ENCODE data around the gene CPSF4L.

CPSF4L gene

DNA sequence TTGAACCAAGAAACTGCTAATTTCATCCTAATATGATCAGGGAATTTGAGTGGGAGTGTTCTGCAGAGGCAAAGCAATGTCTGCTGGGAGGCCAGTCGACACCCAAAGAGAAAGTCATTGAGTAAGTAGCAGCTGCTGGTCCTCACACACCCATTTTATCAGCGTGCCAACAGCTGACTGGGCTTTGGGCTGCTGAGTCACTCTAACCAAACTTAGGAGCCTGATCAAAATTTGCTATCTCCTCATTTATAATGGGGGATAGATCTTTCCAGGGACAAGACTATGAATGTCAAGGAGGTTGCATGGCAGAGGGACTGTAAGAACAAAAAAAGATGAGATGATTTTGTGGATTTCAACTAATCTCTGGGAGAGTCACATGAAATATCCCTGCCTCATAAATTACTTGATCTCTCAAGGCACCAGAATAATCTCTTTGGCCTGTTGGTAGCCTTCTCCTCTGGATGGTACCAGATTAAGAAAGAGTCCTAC is 32.9 kb downstream of the CPSF4L start:
- H3K9ac ChIP-seq (ENCODE audit: low read depth, low read length), result no peak overlapping the region

DNA sequence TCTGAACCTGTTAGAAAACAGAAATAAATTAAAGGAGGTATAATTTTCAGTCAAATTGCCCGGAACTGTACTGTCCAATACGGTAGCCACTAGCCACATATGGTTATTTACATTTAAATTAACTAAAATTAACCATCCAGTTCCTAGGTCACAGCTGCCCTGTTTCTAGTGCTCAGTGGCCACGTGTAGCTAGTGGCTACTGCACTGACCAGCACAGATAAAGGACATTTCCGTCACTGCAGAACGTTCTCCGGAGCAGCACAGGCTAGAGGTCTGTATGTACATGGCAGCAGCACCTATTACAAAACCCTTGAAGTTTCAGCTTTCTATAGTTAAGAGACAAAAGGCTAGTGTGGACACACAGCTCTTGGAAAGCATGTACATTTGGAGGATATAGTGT is 33.7 kb downstream of the CPSF4L start:
- 73% methylated on average over 6 of the region's 6 CpGs for WGBS
- Histone ChIP-seq H3K27me3 (ENCODE audit: insufficient read depth, low read length) (no peaks in the 10 kb centered on the region), H3K9ac (ENCODE audit: low read depth, low read length) (no peak overlapping the region), H3K27ac (ENCODE audit: low read depth, low read length) (no peak overlapping the region), H3K4me1 (ENCODE audit: insufficient read depth, low read length) (peaks cover 32% of the 10 kb centered on the region), H3K4me3 (ENCODE audit: low read length) (no peak overlapping the region), H3K9me3 (ENCODE audit: insufficient read depth, low read depth, low read length) (no peaks in the 10 kb centered on the region), H3K36me3 (ENCODE audit: insufficient read depth, low read length) (peaks cover 11% of the 10 kb centered on the region; the same call in 1 of the 2 replicates)

More for the DNA sequence above, 32.9 kb downstream of the CPSF4L start:
- 55% methylated on average over 2 of the region's 2 CpGs for WGBS
- H3K4me3 ChIP-seq (ENCODE audit: low read length), result no peak overlapping the region
- H3K4me1 ChIP-seq (ENCODE audit: insufficient read depth, low read length), result peaks cover 32% of the 10 kb centered on the region
- no peaks in the 10 kb centered on the region for H3K9me3 ChIP-seq (ENCODE audit: insufficient read depth, low read depth, low read length)
- no peak overlapping the region; the same call in 1 of the 2 replicates for H3K27ac ChIP-seq (ENCODE audit: low read depth, low read length)
- no peaks in the 10 kb centered on the region for H3K27me3 ChIP-seq (ENCODE audit: insufficient read depth, low read length)
- H3K36me3 ChIP-seq (ENCODE audit: insufficient read depth, low read length), result peaks cover 11% of the 10 kb centered on the region; the same call in 1 of the 2 replicates

GRCh38 chr17:73227379-73227778 is 34.3 kb downstream of the CPSF4L start:
- 0 out of 2 replicates have a peak overlapping the region, but pooled peaks have one; percentile 22 for H3K9ac ChIP-seq (ENCODE audit: low read depth, low read length)
- no peaks in the 10 kb centered on the region for H3K9me3 ChIP-seq (ENCODE audit: insufficient read depth, low read depth, low read length)
- H3K4me1 ChIP-seq (ENCODE audit: insufficient read depth, low read length), result peaks cover 32% of the 10 kb centered on the region
- H3K27me3 ChIP-seq (ENCODE audit: insufficient read depth, low read length), result no peaks in the 10 kb centered on the region
- 93% methylated on average over 2 of the region's 3 CpGs for WGBS
- no peak overlapping the region for H3K4me3 ChIP-seq (ENCODE audit: low read length)
- peaks cover 11% of the 10 kb centered on the region; the same call in 1 of the 2 replicates for H3K36me3 ChIP-seq (ENCODE audit: insufficient read depth, low read length)
- peak overlapping the region; percentile 78; the same call in 1 of the 2 replicates for H3K27ac ChIP-seq (ENCODE audit: low read depth, low read length)

DNA sequence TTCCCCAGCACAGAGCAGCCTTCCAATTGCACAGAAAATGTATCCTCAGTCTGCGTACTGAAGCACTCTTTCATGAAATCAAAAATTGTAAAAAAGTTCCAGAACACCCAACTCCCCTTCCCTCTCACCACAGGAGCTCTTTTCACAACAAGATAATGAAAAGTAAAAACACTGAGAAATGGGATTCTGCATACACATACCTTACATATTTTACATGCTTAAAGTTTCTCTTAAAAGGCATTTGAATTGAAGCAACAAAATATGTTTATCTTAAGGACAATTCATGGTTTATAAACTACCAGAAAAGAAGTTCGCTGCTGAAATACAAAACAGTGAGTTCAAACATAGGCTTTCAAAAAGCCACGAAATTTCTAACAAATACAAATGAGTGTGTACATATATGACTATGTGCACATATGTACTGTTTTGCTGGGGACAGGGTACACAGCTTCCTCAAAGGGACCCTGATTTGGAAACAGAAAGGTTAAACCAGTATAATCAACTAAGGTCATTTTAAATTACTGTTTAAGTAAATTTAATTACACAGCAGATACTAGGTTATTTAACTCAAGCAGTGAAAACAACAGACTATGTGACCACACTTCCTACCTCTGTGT is 35.0 kb downstream of the CPSF4L start:
- Histone ChIP-seq H3K36me3 (ENCODE audit: insufficient read depth, low read length) (peaks cover 11% of the 10 kb centered on the region; the same call in 1 of the 2 replicates), H3K4me1 (ENCODE audit: insufficient read depth, low read length) (peaks cover 32% of the 10 kb centered on the region), H3K9ac (ENCODE audit: low read depth, low read length) (peak overlapping the region; percentile 22), H3K9me3 (ENCODE audit: insufficient read depth, low read depth, low read length) (no peaks in the 10 kb centered on the region), H3K4me3 (ENCODE audit: low read length) (peak overlapping the region; percentile 17; the same call in 1 of the 2 replicates), H3K27ac (ENCODE audit: low read depth, low read length) (peak overlapping the region; percentile 78), H3K27me3 (ENCODE audit: insufficient read depth, low read length) (no peaks in the 10 kb centered on the region)
- 71% methylated on average over 3 of the region's 3 CpGs for WGBS

DNA sequence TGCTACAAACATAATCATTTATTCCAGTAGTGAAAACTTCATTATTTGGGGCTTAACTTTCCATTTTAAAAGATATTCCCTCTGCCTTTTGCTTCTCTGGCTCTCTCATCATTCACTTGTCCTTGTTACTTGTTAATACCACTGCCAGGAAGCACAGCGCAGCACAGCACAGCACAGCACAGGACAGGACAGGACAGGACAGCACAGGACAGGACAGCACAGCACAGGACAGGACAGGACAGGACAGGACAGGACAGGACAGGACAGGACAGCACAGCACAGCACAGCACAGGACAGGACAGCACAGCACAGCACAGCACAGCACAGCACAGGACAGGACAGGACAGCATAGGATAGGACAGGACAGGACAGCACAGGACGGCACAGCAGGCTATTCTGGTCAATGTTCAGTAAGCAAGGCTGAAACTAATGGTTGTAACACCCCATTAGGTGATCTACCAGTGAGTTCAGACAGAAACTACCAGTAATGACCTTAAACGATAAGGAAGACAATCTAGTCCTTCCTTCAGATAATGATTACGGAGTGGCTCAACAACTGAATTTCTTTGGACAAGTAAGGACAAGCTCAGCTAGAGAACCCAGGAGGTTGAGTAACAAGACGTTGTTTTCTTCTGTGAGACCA is 36.9 kb downstream of the CPSF4L start:
- no peaks in the 10 kb centered on the region for H3K9me3 ChIP-seq (ENCODE audit: insufficient read depth, low read depth, low read length)
- no peaks in the 10 kb centered on the region for H3K27me3 ChIP-seq (ENCODE audit: insufficient read depth, low read length)
- H3K36me3 ChIP-seq (ENCODE audit: insufficient read depth, low read length), result peaks cover 13% of the 10 kb centered on the region; the same call in 1 of the 2 replicates
- no peak overlapping the region for H3K27ac ChIP-seq (ENCODE audit: low read depth, low read length)
- H3K4me1 ChIP-seq (ENCODE audit: insufficient read depth, low read length), result peaks cover 27% of the 10 kb centered on the region
- 94% methylated on average over 5 of the region's 5 CpGs for WGBS
- H3K9ac ChIP-seq (ENCODE audit: low read depth, low read length), result no peak overlapping the region
- H3K4me3 ChIP-seq (ENCODE audit: low read length), result no peak overlapping the region

DNA sequence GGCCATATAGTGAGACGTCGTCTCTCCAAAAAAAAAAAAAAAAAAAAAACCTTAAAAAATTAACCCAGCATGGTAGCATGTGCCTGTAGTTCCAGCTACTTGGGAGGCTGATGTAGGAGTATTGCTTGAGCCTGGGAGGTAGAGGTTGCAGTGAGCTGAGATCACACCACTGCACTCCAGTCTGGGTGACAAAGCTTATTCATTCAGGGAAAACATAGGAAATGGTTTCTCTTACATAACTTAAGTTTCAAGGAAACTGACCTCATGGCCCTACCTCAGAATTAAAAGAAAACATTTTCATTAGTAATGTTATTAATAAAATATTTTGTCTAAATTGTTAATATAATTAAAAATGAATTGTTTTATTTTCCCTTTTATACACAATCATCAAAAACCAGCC is 37.4 kb downstream of the CPSF4L start:
- H3K27ac ChIP-seq (ENCODE audit: low read depth, low read length), result no peak overlapping the region
- H3K4me1 ChIP-seq (ENCODE audit: insufficient read depth, low read length), result peaks cover 27% of the 10 kb centered on the region
- no peaks in the 10 kb centered on the region for H3K9me3 ChIP-seq (ENCODE audit: insufficient read depth, low read depth, low read length)
- H3K4me3 ChIP-seq (ENCODE audit: low read length), result no peak overlapping the region
- H3K36me3 ChIP-seq (ENCODE audit: insufficient read depth, low read length), result peaks cover 14% of the 10 kb centered on the region; the same call in 1 of the 2 replicates
- no peak overlapping the region for H3K9ac ChIP-seq (ENCODE audit: low read depth, low read length)
- WGBS, result no CpG with 5 or more reads among the region's 2 CpGs
- no peaks in the 10 kb centered on the region for H3K27me3 ChIP-seq (ENCODE audit: insufficient read depth, low read length)

DNA sequence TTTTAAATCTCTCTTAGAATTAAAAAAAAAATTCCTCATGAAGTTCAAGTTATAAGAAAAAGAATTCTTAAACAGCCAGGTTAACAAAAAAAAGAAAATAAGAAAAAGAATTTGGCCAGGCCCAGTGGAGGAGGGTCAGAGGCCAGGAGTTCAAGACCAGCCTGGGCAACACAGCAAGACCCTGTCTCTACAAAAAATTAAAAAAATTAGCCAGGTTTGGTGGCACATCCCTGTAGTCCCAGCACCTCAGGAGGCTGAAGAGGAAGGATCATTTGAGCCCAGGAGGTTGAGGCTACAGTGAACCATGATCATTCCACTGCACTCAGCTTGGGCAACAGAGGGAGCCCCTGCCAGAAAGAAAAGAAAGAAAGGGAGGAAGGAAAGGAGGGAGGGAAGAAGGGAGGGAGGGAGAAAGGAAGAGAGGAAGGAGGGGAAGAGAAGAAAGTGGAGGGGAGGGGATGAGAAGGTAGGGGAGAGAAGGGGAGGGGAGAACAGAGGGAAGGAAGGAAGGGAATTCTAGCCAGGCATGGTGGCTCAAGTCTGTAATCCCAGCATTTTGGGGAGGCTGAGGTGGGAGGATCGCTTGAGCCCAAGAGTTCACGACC is 38.0 kb downstream of the CPSF4L start:
- H3K4me1 ChIP-seq (ENCODE audit: insufficient read depth, low read length), result peaks cover 27% of the 10 kb centered on the region
- H3K9ac ChIP-seq (ENCODE audit: low read depth, low read length), result no peak overlapping the region
- H3K36me3 ChIP-seq (ENCODE audit: insufficient read depth, low read length), result peaks cover 17% of the 10 kb centered on the region; the same call in 1 of the 2 replicates
- WGBS, result 92% methylated on average over 2 of the region's 2 CpGs
- no peaks in the 10 kb centered on the region for H3K9me3 ChIP-seq (ENCODE audit: insufficient read depth, low read depth, low read length)
- no peak overlapping the region for H3K4me3 ChIP-seq (ENCODE audit: low read length)
- H3K27me3 ChIP-seq (ENCODE audit: insufficient read depth, low read length), result no peaks in the 10 kb centered on the region
- no peak overlapping the region for H3K27ac ChIP-seq (ENCODE audit: low read depth, low read length)

GRCh38 chr17:73215447-73215846 is 46.2 kb downstream of the CPSF4L start:
- no peak overlapping the region for H3K27ac ChIP-seq (ENCODE audit: low read depth, low read length)
- no peaks in the 10 kb centered on the region for H3K9me3 ChIP-seq (ENCODE audit: insufficient read depth, low read depth, low read length)
- 97% methylated on average over 2 of the region's 2 CpGs for WGBS
- no peak overlapping the region for H3K9ac ChIP-seq (ENCODE audit: low read depth, low read length)
- no peaks in the 10 kb centered on the region for H3K27me3 ChIP-seq (ENCODE audit: insufficient read depth, low read length)
- peaks cover 24% of the 10 kb centered on the region for H3K36me3 ChIP-seq (ENCODE audit: insufficient read depth, low read length)
- no peaks in the 10 kb centered on the region for H3K4me1 ChIP-seq (ENCODE audit: insufficient read depth, low read length)
- H3K4me3 ChIP-seq (ENCODE audit: low read length), result no peak overlapping the region

- Histone ChIP-seq H3K36me3 (ENCODE audit: insufficient read depth, low read length) (peaks cover 28% of the 10 kb centered on the region), H3K27ac (ENCODE audit: low read depth, low read length) (no peak overlapping the region), H3K27me3 (ENCODE audit: insufficient read depth, low read length) (no peaks in the 10 kb centered on the region), H3K9me3 (ENCODE audit: insufficient read depth, low read depth, low read length) (no peaks in the 10 kb centered on the region), H3K9ac (ENCODE audit: low read depth, low read length) (no peak overlapping the region), H3K4me3 (ENCODE audit: low read length) (no peak overlapping the region), H3K4me1 (ENCODE audit: insufficient read depth, low read length) (no peaks in the 10 kb centered on the region)
- 83% methylated on average over 3 of the region's 4 CpGs for WGBS
Observed at GRCh38 chr17:73214851-73215250, 46.8 kb downstream of the CPSF4L start.

GRCh38 chr17:73214008-73214407 is 47.7 kb downstream of the CPSF4L start:
- no peak overlapping the region for H3K4me3 ChIP-seq (ENCODE audit: low read length)
- H3K4me1 ChIP-seq (ENCODE audit: insufficient read depth, low read length), result no peaks in the 10 kb centered on the region
- H3K9me3 ChIP-seq (ENCODE audit: insufficient read depth, low read depth, low read length), result no peaks in the 10 kb centered on the region
- no peak overlapping the region for H3K27ac ChIP-seq (ENCODE audit: low read depth, low read length)
- no peaks in the 10 kb centered on the region for H3K27me3 ChIP-seq (ENCODE audit: insufficient read depth, low read length)
- no peak overlapping the region for H3K9ac ChIP-seq (ENCODE audit: low read depth, low read length)
- peaks cover 32% of the 10 kb centered on the region for H3K36me3 ChIP-seq (ENCODE audit: insufficient read depth, low read length)

GRCh38 chr17:73211745-73212144 is 49.9 kb downstream of the CPSF4L start:
- WGBS, result 91% methylated on average over 13 of the region's 13 CpGs
- H3K4me3 ChIP-seq (ENCODE audit: low read length), result no peak overlapping the region
- no peaks in the 10 kb centered on the region for H3K27me3 ChIP-seq (ENCODE audit: insufficient read depth, low read length)
- no peak overlapping the region for H3K27ac ChIP-seq (ENCODE audit: low read depth, low read length)
- H3K36me3 ChIP-seq (ENCODE audit: insufficient read depth, low read length), result peaks cover 48% of the 10 kb centered on the region
- H3K9ac ChIP-seq (ENCODE audit: low read depth, low read length), result no peak overlapping the region
- H3K9me3 ChIP-seq (ENCODE audit: insufficient read depth, low read depth, low read length), result no peaks in the 10 kb centered on the region
- no peaks in the 10 kb centered on the region for H3K4me1 ChIP-seq (ENCODE audit: insufficient read depth, low read length)
